ENCODE measurements around the gene DDX10. TPM values are rescaled to one million over a fixed set of nuclear protein-coding genes. Genes with fewer than 3 reads are reported as not detected.

DDX10 gene
- total RNA-seq, result 25.8 TPM

GRCh38 chr11:108664730-108665525 lies at the start of gene DDX10:
DDX10 (plus strand) TSS chr11:108665069; CDS start chr11:108665154, 85 bp downstream.

Other genes starting within 250 kb of the DDX10 start
- gene C11orf65, start 197.5 kb upstream of the DDX10 start, total RNA-seq, result 1.6 TPM
- gene POGLUT3, start 166.7 kb upstream of the DDX10 start, total RNA-seq, result 9.9 TPM
- gene EXPH5, start 71.3 kb upstream of the DDX10 start, total RNA-seq, result 2.3 TPM